NCI-H1092 treated with DMSO at 0.1 percent for 48 hours (cell line): ENCODE data around the gene GPBAR1.

Experiments used
- DNase-seq: peaks from one replicate; lab custom pipeline; 2025; lab: John Stamatoyannopoulos, UW

The GPBAR1 gene

GRCh38 chr2:218260742-218261422 lies at the start of gene GPBAR1:
Gene GPBAR1, plus strand, starts transcription at chr2:218261015. Its CDS starts 1,710 bp downstream, at chr2:218262725.
- DNase-seq = no peak

- no peak for DNase-seq
Measured at GRCh38 chr2:218214116-218214515, 46.7 kb upstream of the GPBAR1 start.

DNA sequence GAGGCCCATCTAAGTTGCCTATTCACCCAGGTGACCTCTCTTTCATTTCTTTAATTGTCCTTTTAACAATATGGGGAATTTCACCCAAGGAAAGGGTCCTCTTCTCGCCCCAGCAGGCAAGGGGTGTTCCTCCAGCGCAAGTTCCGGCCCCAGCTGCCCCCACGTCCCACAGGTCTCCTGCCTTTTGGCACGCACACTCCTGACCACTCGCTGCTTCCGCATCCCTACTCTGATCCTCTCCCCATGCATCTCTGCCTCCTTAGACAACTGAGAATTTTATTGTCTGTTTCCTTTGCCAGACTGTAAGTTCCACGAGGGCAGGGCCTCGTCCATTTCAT lies 44.5 kb upstream of the GPBAR1 start:
- no peak for DNase-seq

GRCh38 chr2:218216674-218217359 lies 44.0 kb upstream of the GPBAR1 start, which contains the start of gene ARPC2:
Gene ARPC2, plus strand, starts transcription at chr2:218217189. Its CDS starts 282 bp downstream, at chr2:218217471.
- DNase-seq = peak; percentile 82

DNA sequence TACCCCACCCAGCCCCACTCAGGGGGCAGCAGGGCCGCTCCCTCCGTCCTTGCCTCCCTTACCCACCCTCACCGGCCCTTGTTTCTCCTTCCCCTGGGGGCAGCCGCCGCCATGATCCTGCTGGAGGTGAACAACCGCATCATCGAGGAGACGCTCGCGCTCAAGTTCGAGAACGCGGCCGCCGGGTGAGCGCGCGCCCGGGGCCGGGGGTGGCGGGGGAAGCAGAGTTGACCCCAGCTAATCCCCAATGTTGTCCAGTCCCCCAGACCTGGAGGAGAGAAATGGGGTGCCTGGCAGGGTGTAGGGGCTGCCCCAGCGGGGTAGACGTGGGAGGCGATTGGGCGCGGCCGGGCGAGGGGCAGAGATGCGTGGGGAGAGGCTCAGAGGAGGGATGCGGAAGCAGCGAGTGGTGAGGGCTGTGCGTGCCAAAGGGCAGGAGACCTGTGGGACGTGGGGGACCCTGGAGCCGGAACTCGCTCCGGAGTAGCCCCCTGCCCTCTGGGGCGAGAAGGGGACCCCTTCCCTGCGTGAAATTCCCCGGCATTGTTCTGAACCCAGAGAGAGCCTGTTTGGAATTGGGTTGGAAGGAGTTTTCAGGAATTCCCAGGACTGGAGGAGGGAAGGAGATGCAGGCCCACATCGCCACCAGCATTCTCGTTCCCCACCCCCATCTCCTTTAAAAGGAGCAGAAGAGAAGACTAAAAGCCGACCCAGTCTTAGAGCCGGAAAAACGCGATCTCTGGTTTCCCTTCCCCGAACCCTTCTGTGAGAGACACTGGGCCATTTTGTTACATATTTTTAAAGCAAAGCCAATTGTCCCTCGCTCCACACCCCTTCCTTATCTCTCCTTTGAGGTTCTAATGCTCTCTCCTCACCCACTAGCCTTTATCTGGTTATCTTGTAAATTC lies 43.2 kb upstream of the GPBAR1 start:
- DNase-seq = no peak

GRCh38 chr2:218218268-218219185 lies 42.3 kb upstream of the GPBAR1 start:
- DNase-seq = no peak

DNA sequence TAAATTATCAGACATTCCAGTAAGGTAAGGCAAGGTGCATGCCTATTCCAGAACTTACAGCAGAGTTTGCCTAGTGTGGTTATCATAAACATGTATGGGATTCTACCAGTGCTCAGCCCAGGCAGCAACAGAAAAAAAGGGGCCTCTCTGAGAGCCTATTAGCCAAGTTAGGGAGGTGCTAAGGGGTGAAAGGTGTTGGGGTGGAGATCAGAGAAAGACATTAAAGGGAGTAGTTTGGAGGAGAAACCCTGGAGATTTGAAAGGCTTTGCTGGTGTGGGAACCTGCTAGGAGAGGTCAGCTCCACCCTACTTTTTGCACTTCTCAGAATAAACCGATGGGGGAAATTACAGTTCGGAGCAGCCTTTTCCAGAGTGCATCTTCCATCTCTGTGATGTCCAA lies 40.9 kb upstream of the GPBAR1 start:
- DNase-seq = no peak

- DNase-seq = no peak
Measured at GRCh38 chr2:218221000-218221399, 39.8 kb upstream of the GPBAR1 start.

DNA sequence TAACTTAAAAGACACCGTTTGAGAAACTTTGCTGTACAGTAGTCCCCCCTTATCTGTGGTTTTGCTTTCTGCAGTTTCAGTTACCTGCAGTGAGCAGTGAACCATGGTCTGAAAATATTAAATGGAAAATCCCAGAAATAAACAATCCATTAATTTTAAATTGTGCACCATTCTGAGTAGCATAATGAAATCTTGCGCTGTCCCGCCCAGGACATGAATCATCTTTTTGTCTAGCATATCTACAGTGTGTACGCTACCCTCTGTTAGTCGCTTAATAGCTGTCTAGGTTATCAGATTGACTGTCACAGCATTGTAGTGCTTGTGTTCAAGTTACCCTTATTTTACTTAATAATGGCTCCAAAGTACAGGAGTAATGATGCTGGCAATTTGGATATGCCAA lies 37.8 kb upstream of the GPBAR1 start:
- DNase-seq = no peak

GRCh38 chr2:218224186-218224585 lies 36.6 kb upstream of the GPBAR1 start:
- DNase-seq = no peak

DNA sequence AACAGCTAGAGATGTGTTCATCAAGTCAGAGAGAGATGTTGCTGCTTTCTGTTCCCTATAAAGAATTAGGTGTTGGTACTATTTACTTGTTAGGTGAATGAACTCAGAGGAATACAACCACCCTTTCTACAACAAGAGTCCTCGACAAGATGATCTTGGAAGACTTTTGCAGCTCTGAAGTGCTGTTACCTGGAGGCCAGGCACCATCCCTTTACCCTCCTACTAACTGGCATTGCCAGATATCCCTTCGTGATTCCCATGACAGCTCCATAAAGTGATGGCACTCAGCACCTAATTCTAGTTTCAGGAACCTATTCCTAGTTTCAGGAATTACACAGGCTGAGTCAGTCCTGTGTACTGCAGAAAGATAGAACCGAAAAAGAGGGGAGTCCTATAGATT lies 33.9 kb upstream of the GPBAR1 start:
- DNase-seq = no peak

DNA sequence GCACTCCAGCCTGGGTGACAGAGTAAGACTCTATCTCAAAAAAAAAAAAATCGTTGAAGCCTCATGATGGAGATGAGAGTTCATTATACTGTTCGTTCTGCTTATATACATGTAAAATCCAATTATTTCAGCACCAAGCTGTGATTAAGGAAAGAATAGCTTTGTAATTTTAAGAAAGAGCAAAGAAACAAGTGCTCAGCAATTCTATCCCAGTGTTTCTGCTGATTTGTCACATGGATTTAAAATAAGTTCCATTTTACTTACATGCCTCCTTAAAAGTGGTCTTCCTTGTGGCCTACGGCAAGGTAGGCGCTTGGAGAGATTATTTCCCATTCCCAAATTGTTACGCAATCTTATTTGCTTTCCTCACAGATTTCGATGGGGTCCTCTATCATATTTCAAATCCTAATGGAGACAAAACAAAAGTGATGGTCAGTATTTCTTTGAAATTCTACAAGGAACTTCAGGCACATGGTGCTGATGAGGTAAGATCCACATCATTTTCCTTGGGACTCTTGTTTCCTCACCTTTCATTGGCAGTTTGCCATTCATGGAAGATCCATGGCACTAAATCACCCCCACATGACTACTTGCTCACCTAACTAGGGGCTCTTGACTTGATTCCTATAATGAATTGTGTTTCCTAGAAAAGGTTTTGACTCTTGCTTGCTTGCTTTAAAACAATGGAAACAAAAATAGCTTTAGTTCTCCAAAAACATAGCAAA lies 32.3 kb upstream of the GPBAR1 start:
- DNase-seq = no peak

- no peak for DNase-seq
Measured at GRCh38 chr2:218229239-218229638, 31.6 kb upstream of the GPBAR1 start.

- no peak for DNase-seq
Measured at GRCh38 chr2:218229851-218230250, 31.0 kb upstream of the GPBAR1 start.

- no peak for DNase-seq
Measured at GRCh38 chr2:218230882-218231281, 29.9 kb upstream of the GPBAR1 start.

DNA sequence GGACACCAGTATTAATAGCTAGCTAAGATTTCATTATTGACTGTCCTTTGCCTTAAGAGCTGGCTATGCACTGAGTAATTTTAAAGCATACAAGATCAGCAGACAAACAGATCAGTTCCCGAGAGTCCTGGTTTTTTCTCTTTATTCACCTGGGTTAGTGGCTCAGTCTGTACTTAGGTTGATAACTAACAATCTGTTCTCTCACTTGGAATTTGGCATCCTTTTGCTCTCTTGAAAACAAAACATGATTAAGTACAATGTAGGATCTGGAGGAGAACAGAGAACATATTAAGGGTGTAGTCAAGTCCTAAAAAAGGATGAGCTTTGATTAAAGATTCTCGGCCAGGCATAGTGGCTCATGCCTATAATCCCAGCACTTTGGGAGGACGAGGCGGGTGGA lies 27.3 kb upstream of the GPBAR1 start:
- DNase-seq = no peak

GRCh38 chr2:218234521-218234920 lies 26.3 kb upstream of the GPBAR1 start:
- no peak for DNase-seq

- no peak for DNase-seq
Measured at GRCh38 chr2:218235017-218235416, 25.8 kb upstream of the GPBAR1 start.

DNA sequence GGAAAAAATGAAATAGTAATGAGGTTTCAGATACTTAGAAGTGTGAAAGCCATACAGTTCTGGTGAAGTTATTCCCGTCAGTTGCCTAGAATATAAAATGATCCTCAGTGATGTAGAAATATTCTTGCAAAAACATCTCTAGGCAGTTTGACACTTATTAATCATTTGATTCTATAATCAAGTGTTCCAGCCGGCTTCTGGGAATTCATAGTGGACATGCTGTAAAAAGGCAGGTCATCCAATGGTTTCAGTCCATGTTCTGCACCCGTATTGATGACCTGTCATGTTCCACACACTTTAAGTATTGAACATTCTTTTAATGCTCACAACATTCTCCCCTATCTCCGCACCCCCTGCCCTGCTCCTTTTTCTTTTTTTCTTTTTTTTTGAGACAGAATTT lies 24.0 kb upstream of the GPBAR1 start:
- no peak for DNase-seq

GRCh38 chr2:218238887-218239286 lies 21.9 kb upstream of the GPBAR1 start:
- DNase-seq = no peak

DNA sequence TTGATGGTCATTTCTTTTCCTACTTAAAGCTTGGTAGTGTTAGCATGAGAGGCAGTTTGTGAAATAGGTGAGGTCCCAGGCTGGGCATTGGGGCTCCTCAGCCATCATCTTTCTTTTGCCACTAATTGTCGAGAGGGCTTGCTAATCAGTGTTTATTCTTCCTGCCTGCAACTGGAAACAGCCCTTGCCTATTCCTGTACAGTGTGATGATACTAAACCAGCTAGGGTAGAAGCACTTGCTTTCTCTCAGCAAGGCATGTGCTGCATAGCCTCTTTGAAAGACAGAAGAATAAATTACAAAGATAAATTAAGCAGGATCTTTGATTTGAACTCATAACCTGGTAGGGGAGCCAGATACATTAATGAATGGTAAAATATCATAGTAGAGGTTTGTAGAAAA lies 16.6 kb upstream of the GPBAR1 start:
- no peak for DNase-seq
